Measurements from ENCODE around the gene OBI1.
A peak's percentile ranks its signal among the peaks of the same experiment; 100 is the strongest.

OBI1 gene, protein sequence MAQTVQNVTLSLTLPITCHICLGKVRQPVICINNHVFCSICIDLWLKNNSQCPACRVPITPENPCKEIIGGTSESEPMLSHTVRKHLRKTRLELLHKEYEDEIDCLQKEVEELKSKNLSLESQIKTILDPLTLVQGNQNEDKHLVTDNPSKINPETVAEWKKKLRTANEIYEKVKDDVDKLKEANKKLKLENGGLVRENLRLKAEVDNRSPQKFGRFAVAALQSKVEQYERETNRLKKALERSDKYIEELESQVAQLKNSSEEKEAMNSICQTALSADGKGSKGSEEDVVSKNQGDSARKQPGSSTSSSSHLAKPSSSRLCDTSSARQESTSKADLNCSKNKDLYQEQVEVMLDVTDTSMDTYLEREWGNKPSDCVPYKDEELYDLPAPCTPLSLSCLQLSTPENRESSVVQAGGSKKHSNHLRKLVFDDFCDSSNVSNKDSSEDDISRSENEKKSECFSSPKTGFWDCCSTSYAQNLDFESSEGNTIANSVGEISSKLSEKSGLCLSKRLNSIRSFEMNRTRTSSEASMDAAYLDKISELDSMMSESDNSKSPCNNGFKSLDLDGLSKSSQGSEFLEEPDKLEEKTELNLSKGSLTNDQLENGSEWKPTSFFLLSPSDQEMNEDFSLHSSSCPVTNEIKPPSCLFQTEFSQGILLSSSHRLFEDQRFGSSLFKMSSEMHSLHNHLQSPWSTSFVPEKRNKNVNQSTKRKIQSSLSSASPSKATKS

DNA sequence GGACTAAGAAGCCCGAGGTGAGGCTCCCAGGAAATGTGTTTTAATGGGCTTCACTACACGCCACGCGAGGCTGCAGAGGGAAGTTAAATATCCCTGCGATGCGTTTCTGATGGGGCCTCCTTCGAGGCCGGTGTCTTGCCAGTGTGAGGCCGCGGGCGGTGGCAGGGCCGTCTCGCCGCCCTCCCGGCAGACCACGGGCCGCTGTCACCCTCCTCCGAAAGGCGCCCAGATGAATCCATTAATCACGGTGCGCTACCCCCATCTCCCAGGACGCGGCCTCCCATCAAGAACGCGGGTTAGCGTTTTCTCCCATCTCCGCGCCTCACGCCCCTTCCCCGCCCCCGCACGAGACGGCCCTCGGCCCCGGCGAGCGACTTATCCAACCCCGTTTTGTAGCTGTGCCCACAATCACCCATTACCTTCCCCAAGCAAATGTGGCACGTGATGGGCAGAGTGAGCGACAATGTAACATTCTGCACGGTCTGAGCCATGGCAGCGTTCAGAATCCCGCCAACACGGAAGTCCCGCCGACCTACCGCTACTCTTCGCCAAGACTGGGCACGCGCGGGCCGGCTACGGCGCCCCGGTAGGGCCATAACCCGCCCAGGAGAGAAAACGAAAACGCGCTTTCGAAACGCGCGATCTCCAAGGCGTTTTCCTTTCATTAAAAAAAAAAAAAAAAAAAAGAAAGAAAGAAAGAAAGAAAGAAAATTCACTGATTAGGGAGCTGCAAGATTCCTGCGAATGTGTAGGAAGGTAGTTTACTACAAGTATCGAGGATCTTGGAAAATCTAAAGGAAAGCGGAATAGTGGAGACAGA is at the start of gene OBI1:
OBI1 (minus strand) TSS at position 526 of the 820 bp plus-strand sequence; CDS start at position 491, 35 bp downstream.
- peak; percentile 87 for DNase-seq (ENCODE audit: low read depth, low spot score)

DNA sequence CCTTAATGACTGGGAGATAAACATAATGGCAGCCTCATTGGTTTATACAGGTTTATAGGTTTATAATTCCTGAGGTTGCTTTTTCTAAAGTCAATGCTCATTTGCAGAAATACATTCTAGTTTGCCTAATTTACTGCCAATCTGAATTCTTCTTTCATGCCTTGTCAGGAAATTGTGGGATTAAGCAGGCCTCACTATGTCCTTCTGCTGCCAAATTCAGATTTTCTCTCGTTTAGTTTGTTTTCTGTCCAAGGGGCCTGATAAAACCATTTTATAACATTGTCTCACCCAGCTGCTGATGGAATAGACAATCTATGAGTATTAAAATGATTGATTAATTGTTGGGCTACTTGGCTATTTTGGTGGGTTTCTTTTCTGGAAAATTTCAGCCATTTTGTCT is 42.4 kb upstream of the OBI1 start:
- no peak for DNase-seq (ENCODE audit: low read depth, low spot score)

DNA sequence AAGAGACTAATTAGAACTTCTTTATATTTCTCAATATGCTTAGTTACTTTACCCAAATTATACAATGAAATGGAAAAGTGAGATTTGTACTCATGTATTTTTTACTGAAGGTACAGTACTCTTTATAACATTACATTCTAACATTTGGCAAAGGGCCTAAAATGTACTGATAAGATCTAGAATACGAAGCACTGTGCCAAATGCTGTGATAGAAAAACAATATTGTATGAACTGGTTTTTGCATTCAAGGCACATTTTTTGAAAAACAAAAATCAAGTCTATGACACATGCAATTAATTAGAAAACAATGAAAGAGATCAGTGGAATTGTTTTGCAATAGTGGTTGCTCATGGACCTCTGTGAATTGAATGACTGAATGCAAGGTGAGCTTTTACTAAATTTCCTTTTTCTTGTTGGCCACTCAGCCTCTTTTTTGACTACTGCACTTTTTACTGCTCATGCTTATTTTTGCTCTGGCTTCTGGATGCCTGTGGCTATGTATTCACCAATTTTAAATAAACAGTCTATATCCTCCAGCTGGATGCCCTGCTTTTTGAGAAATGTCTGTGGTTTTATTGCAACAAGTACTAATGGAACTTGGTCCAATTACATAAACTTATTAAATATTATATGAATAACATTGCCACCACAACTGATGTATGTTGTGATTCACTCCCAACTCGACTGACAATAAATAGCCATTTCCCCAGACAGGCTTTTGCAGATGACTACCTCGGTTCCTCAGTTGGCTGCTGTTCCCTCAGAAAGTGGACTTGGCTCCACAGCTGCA is 41.4 kb upstream of the OBI1 start:
- no peak for DNase-seq (ENCODE audit: low read depth, low spot score)

DNA sequence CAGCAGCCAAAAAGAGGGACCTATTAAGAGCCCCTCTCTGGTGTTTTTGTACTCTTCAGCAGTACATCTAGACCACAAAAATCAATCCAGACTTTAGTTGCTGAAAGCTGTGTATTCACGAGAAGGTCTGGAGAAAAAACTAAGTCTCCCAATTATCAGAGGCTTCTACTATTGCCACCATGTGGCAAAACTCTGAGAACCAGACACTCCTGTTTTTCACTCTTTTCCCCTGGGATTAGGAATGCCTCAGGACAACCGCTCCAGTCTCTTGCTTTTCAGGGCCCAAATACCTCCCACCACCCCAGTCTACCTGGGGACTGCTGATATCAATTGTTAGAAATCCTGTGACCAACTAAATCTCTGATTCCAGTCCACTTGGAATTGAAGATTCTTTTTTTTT is 30.1 kb upstream of the OBI1 start:
- DNase-seq (ENCODE audit: low read depth, low spot score): peak; percentile 51

DNA sequence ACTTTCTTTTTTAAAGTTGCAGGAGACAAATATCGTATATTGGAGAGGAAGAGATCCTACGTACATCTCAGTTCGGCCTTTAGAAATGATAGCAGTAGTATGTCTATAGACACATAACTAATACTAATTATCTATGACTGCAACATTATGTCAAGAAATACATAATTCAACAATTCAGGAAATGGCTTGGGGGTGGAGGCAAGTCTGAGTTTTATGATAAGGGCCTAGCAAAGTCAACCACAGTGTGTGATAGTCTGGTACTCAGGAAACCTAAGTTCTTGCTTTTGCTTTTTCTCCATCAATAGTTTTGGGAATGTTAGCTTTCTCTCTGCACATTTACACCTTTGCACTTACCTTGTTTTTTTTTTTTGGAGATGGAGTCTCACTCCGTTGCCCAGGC is 27.5 kb upstream of the OBI1 start:
- DNase-seq (ENCODE audit: low read depth, low spot score): no peak

DNA sequence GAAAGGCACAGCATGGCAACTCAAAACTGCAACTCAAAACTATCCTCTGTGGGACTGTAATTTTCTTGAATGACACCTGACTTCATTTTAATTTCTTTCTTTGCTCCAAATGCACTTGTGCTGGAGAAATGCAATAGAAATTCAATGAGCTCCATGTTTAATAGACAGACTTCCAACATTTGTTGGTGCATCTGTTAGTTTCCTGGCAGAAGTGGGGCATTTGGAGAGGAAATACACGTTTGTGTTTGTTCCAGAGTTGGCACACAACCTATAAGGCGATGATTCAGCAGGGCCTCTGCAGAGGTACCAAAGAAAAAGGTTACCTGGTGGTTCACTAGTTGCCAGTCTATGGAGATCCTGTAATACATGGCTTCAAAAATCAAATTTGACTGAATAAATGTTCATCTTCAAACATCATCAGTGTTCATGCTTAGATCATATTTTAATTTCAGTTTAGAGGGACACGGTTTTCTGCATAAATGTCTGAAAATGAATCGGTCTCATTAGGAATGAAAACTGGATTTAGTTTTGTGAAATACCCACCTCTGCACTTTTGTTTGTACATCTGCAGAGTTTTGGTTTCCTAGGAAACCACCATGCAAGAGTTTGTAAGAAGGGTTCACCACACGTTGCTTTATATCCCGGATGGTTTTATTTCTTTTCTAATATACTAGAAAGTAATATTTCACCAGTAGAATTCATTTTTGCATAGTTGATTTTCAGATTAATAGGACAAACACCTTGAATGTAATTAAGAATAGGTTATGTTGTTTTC is 21.8 kb upstream of the OBI1 start:
- DNase-seq (ENCODE audit: low read depth, low spot score): no peak

DNA sequence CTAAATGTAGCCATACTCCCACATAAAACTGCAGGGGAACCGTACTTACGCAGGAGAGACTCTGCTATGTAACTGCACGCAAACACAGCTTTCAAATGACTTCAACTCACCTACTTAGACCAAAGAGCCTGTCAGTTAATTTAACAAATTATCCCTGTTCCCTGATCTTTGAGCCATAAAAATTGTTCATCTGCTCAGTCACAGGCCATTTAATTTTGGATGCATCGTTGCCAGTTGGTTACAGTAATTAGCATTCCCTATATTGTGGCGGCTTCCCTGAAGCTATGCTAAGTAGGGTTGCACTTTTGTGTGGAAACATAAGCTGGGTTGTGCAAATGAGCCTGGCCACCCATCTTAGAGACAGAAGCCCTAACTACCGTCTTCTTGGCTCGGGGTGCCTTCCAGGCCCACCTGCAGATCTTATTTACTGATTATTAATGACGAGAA is 21.2 kb upstream of the OBI1 start:
- no peak for DNase-seq (ENCODE audit: low read depth, low spot score)

DNA sequence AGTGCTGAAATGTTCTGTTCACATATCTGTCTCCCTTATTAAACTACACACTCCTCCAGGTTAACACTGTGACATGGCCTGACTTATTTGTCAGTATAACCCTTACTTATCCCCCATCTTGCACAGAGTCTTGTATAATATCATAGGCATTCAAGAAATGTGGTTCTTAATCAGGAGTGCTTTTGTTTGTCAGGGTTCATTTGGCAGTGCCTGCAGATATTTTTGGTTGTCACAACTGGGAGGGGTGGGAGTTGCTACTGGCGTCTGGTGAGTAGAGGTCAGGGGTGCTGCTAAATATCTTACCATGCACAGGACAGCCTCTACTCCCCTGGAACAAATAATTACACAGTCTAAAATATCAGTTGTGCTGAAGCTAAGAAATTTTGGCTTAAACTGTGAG is 20.4 kb upstream of the OBI1 start:
- DNase-seq (ENCODE audit: low read depth, low spot score): no peak

DNA sequence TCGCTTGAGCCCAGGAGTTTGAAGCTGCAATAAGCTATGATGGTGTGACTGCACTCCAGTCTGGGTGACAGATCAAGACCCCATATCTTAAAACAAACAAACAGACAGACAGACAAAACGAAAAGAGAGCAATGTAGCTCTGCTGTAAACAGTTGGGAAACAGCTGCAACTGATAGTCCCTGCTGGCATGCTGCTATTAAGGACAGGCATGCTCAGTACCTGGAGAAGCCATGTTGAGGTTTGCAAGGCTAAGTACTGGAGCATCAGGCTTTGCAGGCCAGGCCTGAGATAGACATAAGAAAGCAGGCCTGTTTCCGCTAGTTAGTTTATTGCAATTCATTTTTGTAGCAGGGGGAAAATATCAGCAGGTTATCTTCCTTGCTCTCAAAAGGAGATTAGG is 16.2 kb upstream of the OBI1 start:
- no peak for DNase-seq (ENCODE audit: low read depth, low spot score)

DNA sequence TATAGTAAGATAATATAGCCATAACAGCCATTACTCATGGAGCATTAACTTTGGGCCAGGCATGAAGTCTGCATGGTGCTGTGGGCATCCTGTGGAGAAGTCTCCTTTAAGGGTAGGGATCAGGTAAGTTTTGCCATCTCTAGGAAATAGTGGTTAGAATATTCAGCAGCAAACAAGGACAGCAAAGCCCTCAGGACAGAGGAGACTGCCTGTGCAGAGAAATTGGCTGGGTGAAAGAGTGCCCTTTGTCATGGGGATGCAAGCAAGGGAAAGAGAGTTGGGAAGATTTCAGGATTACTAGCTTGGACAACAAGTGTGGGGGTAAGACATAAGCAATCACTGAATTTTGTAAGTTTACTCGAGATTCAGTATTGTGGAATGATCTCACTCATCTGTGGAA is 15.7 kb upstream of the OBI1 start:
- no peak for DNase-seq (ENCODE audit: low read depth, low spot score)

DNA sequence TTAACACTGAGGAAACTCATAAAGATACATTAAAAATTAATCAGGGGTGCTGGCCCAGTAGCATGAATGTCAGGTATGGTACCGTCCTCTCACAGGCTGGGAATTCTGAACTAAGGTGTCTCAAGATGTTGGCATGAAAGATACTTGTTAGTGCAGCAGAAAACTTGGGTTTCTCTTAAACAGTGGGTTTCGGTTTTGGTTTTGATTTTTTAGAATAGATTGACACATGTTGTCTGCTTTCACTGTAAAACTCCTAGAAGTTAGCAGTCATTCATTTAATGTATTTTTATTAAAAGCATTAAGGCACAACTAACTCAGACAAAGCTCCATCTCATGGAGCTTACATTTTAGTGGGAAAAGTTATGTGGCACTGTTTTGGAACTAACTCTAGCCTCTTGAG is 3.5 kb upstream of the OBI1 start:
- DNase-seq (ENCODE audit: low read depth, low spot score): no peak

DNA sequence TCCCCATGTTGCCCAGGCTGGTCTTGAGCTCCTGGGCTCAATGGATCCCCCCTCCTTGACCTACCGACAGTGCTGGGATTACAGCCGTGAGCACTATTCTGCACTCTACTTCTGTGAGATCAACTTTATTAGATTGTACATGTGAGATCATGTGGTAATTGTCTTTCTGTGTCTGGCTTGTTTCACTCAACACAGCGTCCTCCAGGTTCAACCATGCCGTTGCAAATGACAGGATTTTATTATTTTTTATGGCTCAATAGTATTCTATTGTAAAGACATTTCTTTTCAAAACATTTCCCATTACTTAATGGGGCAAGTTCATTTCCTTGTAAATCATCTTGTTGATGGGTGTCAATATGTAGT is 1.5 kb upstream of the OBI1 start:
- no peak for DNase-seq (ENCODE audit: low read depth, low spot score)

DNA sequence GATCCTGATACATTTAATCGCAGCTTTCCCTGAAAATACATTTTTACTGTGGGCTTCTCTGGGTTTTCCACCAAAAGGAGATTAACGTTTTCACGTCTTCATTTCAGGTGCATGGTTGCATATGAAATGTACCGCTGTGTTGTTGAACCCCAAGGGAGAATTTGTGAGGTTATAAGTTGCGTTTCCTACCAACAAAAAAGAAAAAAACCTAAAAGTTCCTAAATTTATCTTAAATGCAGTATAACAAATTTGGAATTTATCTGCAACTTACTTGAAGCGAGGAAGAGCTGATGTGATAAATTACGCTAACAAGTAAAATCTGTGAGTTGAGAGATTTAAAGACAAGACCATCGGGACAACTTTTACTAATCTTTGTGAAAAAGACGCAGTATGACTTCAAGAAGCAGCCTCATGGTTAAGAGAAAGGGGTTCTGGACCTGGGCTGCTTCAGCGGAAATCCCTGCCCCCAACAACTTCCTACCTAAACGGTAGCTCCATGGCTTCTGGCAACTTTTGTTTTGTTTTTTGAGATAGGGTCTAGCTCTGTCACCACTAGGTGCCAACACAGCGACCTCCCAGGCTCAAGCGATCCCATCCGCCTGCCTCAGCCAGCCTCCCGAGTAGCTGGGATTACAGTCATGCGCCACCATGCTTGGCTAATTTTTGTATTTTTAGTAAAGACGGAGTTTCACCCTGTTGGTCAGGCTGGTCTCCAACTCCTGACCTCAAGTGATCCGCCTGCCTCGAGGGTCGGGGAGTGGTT is 958 bp upstream of the OBI1 start:
- DNase-seq (ENCODE audit: low read depth, low spot score): peak; percentile 45

DNA sequence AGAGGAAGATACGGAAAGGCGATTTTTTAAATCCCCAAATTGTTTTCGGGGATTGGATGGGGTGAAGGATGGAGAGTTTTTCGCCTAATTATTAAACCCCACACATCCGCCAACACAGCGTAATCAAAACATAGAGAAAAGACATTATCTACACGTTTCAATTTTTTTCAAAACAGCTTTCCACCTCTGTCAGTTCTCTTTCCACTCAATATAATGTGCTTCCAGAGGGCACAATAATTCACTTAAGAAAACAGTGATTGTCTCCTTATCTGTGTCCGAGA is 435 bp upstream of the OBI1 start:
- DNase-seq (ENCODE audit: low read depth, low spot score): no peak

DNA sequence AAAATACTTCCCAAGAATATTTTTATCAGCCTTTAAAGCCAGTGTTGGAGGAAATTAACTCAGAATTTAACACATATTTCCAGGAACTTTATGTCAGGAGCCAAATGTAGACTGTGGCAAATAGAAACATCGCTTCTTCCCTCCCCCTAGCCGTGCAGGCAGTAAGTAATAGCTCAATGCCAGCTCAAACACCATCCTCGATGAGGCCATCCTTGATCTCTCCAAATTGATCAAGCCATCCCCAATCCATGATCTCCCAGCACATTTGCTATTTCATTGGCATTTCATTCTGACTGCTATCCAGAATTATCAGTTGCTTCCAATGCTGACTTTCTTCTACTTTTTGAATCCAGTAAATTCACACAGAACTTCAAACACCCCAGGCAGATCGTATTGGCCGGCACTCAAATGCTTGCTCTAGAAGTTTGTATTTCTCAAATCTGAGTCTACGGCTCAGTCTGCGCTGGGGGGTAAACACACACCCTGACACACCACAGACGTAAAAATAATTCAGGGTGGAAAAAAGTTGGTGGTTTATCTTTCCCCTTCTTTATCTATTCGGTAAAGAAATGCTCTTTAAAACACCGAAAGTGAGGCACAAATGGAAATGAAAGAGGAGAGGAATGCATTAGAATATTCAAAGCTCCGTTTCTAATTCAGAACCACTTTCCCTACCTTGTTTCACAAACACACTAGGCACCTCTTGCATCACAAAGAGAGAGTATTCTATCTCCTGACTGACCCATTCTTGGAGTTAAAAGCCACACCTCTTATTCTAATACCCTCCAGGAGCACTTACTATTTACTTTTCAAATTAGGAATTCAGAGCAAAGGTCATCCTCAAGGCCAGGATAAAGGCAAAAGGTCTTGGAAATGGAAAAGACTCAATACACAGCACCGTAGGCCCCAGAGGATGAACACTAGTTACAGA is 991 bp downstream of the OBI1 start:
- peak; percentile 39 for DNase-seq (ENCODE audit: low read depth, low spot score)

DNA sequence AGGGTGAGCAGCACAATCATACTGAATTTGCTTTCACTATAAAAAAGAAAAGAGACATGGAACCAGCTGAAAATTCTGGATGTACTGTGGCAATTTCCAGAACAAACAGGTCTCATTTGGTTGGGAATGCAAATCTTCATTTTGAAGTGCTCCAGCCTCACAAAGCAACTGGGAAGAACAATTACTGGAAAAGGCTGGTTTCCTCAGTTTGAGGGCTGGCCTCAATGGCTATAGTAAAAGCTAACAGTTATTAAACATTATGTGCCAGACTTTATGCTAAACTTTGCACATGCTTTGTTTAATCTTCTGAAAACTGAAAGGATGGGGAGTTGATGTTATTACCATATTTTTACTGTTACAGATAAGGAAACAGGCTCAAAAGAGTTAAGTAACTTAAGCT is 3.0 kb downstream of the OBI1 start:
- DNase-seq (ENCODE audit: low read depth, low spot score): no peak

DNA sequence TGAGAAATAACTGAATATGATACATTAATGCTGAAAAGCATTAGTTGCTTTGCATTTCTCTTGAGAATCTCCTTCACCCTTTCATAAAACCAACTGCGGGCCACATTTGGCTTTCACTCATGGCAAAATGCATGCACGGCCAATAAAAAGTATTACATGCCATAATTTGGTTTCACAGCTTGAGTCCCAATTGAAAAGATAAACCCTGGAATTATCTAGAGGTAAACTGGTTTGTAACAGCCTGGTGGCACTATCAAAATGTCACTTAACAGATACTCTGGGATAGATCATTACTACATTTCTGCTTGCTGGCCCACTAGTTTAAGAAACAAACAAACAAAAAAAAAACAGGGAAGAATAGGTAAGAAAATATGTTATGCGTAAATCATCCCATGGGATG is 3.9 kb downstream of the OBI1 start:
- DNase-seq (ENCODE audit: low read depth, low spot score): no peak

DNA sequence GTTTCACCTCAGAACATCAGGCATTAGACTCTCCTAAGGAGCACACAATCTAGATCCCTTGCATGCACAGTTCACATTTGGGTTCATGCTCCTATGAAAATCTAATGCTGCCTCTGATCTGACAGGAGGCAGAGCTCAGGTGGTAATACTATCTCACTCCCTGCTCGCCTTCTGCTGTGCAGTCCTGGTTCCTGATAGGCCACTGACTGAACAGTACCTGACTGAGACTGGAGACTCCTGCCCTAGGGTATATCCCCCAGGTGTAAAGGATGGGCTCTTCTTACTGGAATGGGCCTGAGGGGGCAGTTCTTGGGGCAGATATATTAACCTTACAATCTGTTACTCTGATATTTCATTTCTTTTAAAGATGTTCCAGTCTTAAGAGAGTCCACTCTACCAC is 6.3 kb downstream of the OBI1 start:
- DNase-seq (ENCODE audit: low read depth, low spot score): no peak

DNA sequence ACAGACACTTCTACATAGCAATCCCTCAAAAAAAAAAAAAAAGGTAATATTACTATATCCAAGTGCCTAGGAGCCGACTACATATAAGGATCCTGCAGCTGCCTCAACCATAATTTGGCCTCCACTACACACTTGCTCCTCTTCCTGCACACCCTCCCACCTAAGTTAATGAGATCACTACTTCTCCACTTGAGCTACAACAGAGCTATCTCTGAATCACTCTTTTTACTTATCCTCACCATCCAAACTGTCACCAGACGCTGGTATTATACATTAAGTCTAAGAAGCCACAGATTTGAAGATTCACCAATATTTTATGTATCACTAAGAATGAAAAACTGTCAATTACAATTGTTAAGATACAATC is 8.3 kb downstream of the OBI1 start:
- DNase-seq (ENCODE audit: low read depth, low spot score): no peak
